ENCODE results near the gene TMEM209.

DNA sequence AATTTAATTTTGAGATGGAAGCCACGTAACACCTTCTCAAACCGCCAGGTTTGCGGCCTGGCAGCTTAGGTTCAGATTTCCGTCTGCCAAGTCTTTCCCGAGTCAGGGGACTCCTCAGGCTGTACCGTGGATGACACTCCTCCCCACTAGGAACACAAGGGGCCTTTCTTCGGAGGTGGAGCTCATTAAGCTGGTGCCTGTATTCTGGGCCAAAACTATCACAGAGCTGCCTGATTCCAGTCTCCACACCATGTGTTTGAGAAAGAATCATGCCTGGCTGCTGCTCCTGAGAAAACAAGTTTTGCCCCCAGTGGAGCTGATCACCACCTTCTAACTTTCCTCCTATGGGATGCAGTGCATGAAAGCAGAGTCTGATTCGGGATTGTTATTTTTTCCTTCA, 44.8 kb downstream of the TMEM209 start:
- TF ChIP-seq, protein P1, sequence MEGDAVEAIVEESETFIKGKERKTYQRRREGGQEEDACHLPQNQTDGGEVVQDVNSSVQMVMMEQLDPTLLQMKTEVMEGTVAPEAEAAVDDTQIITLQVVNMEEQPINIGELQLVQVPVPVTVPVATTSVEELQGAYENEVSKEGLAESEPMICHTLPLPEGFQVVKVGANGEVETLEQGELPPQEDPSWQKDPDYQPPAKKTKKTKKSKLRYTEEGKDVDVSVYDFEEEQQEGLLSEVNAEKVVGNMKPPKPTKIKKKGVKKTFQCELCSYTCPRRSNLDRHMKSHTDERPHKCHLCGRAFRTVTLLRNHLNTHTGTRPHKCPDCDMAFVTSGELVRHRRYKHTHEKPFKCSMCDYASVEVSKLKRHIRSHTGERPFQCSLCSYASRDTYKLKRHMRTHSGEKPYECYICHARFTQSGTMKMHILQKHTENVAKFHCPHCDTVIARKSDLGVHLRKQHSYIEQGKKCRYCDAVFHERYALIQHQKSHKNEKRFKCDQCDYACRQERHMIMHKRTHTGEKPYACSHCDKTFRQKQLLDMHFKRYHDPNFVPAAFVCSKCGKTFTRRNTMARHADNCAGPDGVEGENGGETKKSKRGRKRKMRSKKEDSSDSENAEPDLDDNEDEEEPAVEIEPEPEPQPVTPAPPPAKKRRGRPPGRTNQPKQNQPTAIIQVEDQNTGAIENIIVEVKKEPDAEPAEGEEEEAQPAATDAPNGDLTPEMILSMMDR (IDR thresholded peaks at IDR 0.05; ENCODE audit: insufficient read depth, low read length): no peak
- TF ChIP-seq POLR2AphosphoS5 (IDR thresholded peaks at IDR 0.05; ENCODE audit: low read depth): no peak
- no peak for TF ChIP-seq GABPA (IDR thresholded peaks at IDR 0.05; ENCODE audit: low read depth)

Measured in HL-60 (cell line).